ENCODE measurements around the gene DRD4. TPM values are rescaled to one million over a fixed set of nuclear protein-coding genes. Genes with fewer than 3 reads are reported as not detected.
"Not testable (repeated sequence)": the region's sequence is repeated elsewhere in the genome, so short reads cannot be mapped to it uniquely, and the experiment has no call there.

The DRD4 gene
- total RNA-seq, 1 donor from 2014 or later: 0.81 TPM

- DNase-seq (ENCODE audit: low spot score): no peak
- intact Hi-C loops (cut with DNase I): no loop called here
These were observed 2.4 kb downstream of the DRD4 start for GRCh38 chr11:639332-639955.

GRCh38 chr11:640021-640706 is 3.1 kb downstream of the DRD4 start:
- no peak for DNase-seq (ENCODE audit: low spot score)

GRCh38 chr11:641806-642370 is 4.8 kb downstream of the DRD4 start:
- no peak for DNase-seq (ENCODE audit: low spot score)
- intact Hi-C loops (cut with DNase I): no loop called here

More at GRCh38 chr11:640021-640706, 3.1 kb downstream of the DRD4 start:
- intact Hi-C loops (cut with DNase I): no loop called here

- intact Hi-C loops (cut with DNase I): no loop called here
These were observed 6.3 kb downstream of the DRD4 start for GRCh38 chr11:643366-643765.

GRCh38 chr11:643849-644738 is 7.0 kb downstream of the DRD4 start:
- DNase-seq (ENCODE audit: low spot score): no peak
- intact Hi-C loops (cut with DNase I): no loop called here

More at GRCh38 chr11:643366-643765, 6.3 kb downstream of the DRD4 start:
- no peak for DNase-seq (ENCODE audit: low spot score)

- no peak for DNase-seq (ENCODE audit: low spot score)
- intact Hi-C loops (cut with DNase I): no loop called here
These were observed 8.5 kb downstream of the DRD4 start for GRCh38 chr11:645536-645935.

GRCh38 chr11:646214-646613 is 9.1 kb downstream of the DRD4 start:
- intact Hi-C loops (cut with DNase I): no loop called here
- DNase-seq (ENCODE audit: low spot score): no peak

GRCh38 chr11:647672-648158 is 10.6 kb downstream of the DRD4 start:
- intact Hi-C loops (cut with DNase I); DNase-seq (ENCODE audit: low spot score): not testable (repeated sequence)

- intact Hi-C loops (cut with DNase I): no loop called here
- DNase-seq (ENCODE audit: low spot score): no peak
These were observed 13.4 kb downstream of the DRD4 start for GRCh38 chr11:650482-650881.

GRCh38 chr11:653136-653535 is 16.1 kb downstream of the DRD4 start:
- intact Hi-C loops (cut with DNase I): not testable (repeated sequence)

GRCh38 chr11:653837-654236 is 16.8 kb downstream of the DRD4 start:
- intact Hi-C loops (cut with DNase I): no loop called here
- no peak for DNase-seq (ENCODE audit: low spot score)

More at GRCh38 chr11:653136-653535, 16.1 kb downstream of the DRD4 start:
- DNase-seq (ENCODE audit: low spot score): not testable (repeated sequence)

- DNase-seq (ENCODE audit: low spot score); intact Hi-C loops (cut with DNase I): not testable (repeated sequence)
These were observed 17.4 kb downstream of the DRD4 start for GRCh38 chr11:654444-654843.

GRCh38 chr11:655036-655726 is 18.1 kb downstream of the DRD4 start:
- DNase-seq (ENCODE audit: low spot score): no peak
- intact Hi-C loops (cut with DNase I): no loop called here

- no peak for DNase-seq (ENCODE audit: low spot score)
- intact Hi-C loops (cut with DNase I): no loop called here
These were observed 19.4 kb downstream of the DRD4 start for GRCh38 chr11:656426-656825.

GRCh38 chr11:656866-657265 is 19.8 kb downstream of the DRD4 start:
- no peak for DNase-seq (ENCODE audit: low spot score)
- intact Hi-C loops (cut with DNase I): no loop called here

GRCh38 chr11:657691-658126 is 20.6 kb downstream of the DRD4 start:
- DNase-seq (ENCODE audit: low spot score): no peak
- intact Hi-C loops (cut with DNase I): no loop called here

GRCh38 chr11:659532-660085 is 22.5 kb downstream of the DRD4 start:
- intact Hi-C loops (cut with DNase I): no loop called here
- no peak for DNase-seq (ENCODE audit: low spot score)

GRCh38 chr11:660281-660680 is 23.2 kb downstream of the DRD4 start:
- intact Hi-C loops (cut with DNase I): no loop called here
- no peak for DNase-seq (ENCODE audit: low spot score)
